Measurements from ENCODE around the gene TMEM37.

TMEM37 gene

GRCh38 chr2:119485336-119486110 lies 53.9 kb downstream of the TMEM37 start:
- H3K4me3 ChIP-seq (ENCODE audit: control insufficient read depth, low read depth, low read length), result no peak overlapping the region
- TF ChIP-seq CTCF (conservative IDR thresholded peaks at IDR 0.05; ENCODE audit: control insufficient read depth, insufficient read depth, low read depth, low read length), result no peak
- no peak for DNase-seq (ENCODE audit: low read depth)

GRCh38 chr2:119486196-119486827 lies 54.7 kb downstream of the TMEM37 start:
- no peak for TF ChIP-seq CTCF (conservative IDR thresholded peaks at IDR 0.05; ENCODE audit: control insufficient read depth, insufficient read depth, low read depth, low read length)

GRCh38 chr2:119486886-119487285 lies 55.2 kb downstream of the TMEM37 start:
- peak; percentile 24 for DNase-seq (ENCODE audit: low read depth)
- no peak for TF ChIP-seq CTCF (conservative IDR thresholded peaks at IDR 0.05; ENCODE audit: control insufficient read depth, insufficient read depth, low read depth, low read length)
- no peak overlapping the region for H3K4me3 ChIP-seq (ENCODE audit: control insufficient read depth, low read depth, low read length)

More at GRCh38 chr2:119486196-119486827, 54.7 kb downstream of the TMEM37 start:
- no peak overlapping the region for H3K4me3 ChIP-seq (ENCODE audit: control insufficient read depth, low read depth, low read length)
- DNase-seq (ENCODE audit: low read depth), result no peak

GRCh38 chr2:119487434-119488244 lies 56.0 kb downstream of the TMEM37 start:
- no peak for DNase-seq (ENCODE audit: low read depth)
- no peak overlapping the region for H3K4me3 ChIP-seq (ENCODE audit: control insufficient read depth, low read depth, low read length)
- TF ChIP-seq CTCF (conservative IDR thresholded peaks at IDR 0.05; ENCODE audit: control insufficient read depth, insufficient read depth, low read depth, low read length), result no peak

All from fibroblast of mammary gland (primary cell).